SK-N-SH (cell line): ENCODE results near the gene HDAC8. TPM values are rescaled to one million over a fixed set of nuclear protein-coding genes. Genes with fewer than 3 reads are reported as not detected.
"Not testable (repeated sequence)": the region's sequence is repeated elsewhere in the genome, so short reads cannot be mapped to it uniquely, and the experiment has no call there.

ENCODE experiments used
- CTCF ChIA-PET: fragments of 300-600, 350-600 bp; formaldehyde crosslinking; extraction: SDS; loops from one replicate; lab custom pipeline; 2021; lab: Yijun Ruan, JAX
- POLR2A ChIA-PET: fragments of 350-600 bp; sonication (Branson Sonifier 250); formaldehyde crosslinking; extraction: SDS; loops from one replicate; lab custom pipeline; 2020; ENCODE audit warnings: antibody characterized with exemption, inconsistent platforms; lab: Yijun Ruan, JAX
- DNase-seq: peaks from one replicate; pipeline ENCODE4 v3.0.0; 2012
- H2AFZ ChIP-seq: fragments of 200-600 bp; sonication (generic); 2 replicates; pipeline ENCODE4 v1.8.1; 2016; ENCODE audit warnings: antibody characterized with exemption, mild to moderate bottlenecking, low read depth
- H3F3A ChIP-seq: fragments of 200-600 bp; sonication (generic); replicated peaks from 2 replicates; pipeline ENCODE3; 2016; ENCODE audit warnings: antibody characterized with exemption, mild to moderate bottlenecking; ENCODE audit not compliant: insufficient read depth
- H3K27ac ChIP-seq, 2 experiments: fragments of 200-500 bp in 1 of 2; fragments of 200-600 bp in 1 of 2; sonication (Bioruptor generic) in 1 of 2; sonication (generic), shearing (Covaris generic) in 1 of 2; 2 replicates each; pipeline versions ENCODE4 v1.5.1 to v1.6.1; 2014 to 2016; ENCODE audit warnings: low read depth in 2 of 2, inconsistent platforms in 1 of 2, low read length in 1 of 2, mild to moderate bottlenecking in 1 of 2, mixed read lengths in 1 of 2
- H3K27me3 ChIP-seq: fragments of 200-600 bp; sonication (generic), shearing (Covaris generic); 2 replicates; pipeline ENCODE4 v1.6.1; 2016; ENCODE audit warnings: mixed run types; ENCODE audit not compliant: insufficient read depth
- H3K36me3 ChIP-seq, 2 experiments: fragments of 200-500 bp in 1 of 2; fragments of 200-600 bp in 1 of 2; sonication (Bioruptor generic) in 1 of 2; sonication (generic) in 1 of 2; replicated peaks in 1 of 2; 2 replicates each; pipeline versions ENCODE3 to v1.5.1; 2014 to 2016; ENCODE audit warnings: low read length in 1 of 2, mild to moderate bottlenecking in 1 of 2; ENCODE audit not compliant: insufficient read depth in 2 of 2, control insufficient read depth in 1 of 2
- H3K4me1 ChIP-seq, 2 experiments: fragments of 200-500 bp in 1 of 2; fragments of 200-600 bp in 1 of 2; sonication (Bioruptor generic) in 1 of 2; sonication (generic), shearing (Covaris generic) in 1 of 2; 2 replicates each; pipeline versions ENCODE4 v1.5.1 to v1.6.1; 2014 to 2016; ENCODE audit warnings: low read depth in 1 of 2, low read length in 1 of 2, mixed run types in 1 of 2; ENCODE audit not compliant: insufficient read depth in 2 of 2, control insufficient read depth in 1 of 2
- H3K4me2 ChIP-seq: fragments of 200-600 bp; sonication (generic), shearing (Covaris generic); 2 replicates; pipeline ENCODE4 v1.6.1; 2017; ENCODE audit warnings: mixed run types
- H3K4me3 ChIP-seq, 2 experiments: fragments of 200-500 bp in 1 of 2; fragments of 200-600 bp in 1 of 2; sonication (Bioruptor generic) in 1 of 2; sonication (generic), shearing (Covaris generic) in 1 of 2; 2 replicates each; pipeline versions ENCODE4 v1.5.1 to v1.8.1; 2014 to 2016; ENCODE audit warnings: low read depth in 2 of 2, inconsistent platforms in 1 of 2, low read length in 1 of 2, mild to moderate bottlenecking in 1 of 2, mixed read lengths in 1 of 2, moderate library complexity in 1 of 2
- H3K79me2 ChIP-seq: fragments of 200-600 bp; sonication (generic); 2 replicates; pipeline ENCODE4 v1.8.1; 2017; ENCODE audit warnings: mild to moderate bottlenecking; ENCODE audit not compliant: insufficient read depth
- H3K9ac ChIP-seq: fragments of 200-600 bp; sonication (generic); 2 replicates; pipeline ENCODE4 v1.6.1; 2017; ENCODE audit warnings: mixed run types
- H3K9me2 ChIP-seq: fragments of 200-600 bp; sonication (generic); 2 replicates; pipeline ENCODE4 v1.6.1; 2017; ENCODE audit warnings: mixed run types
- H3K9me3 ChIP-seq: fragments of 200-600 bp; sonication (generic); 2 replicates; pipeline ENCODE4 v1.6.1; 2017; ENCODE audit warnings: mixed run types, mild to moderate bottlenecking, moderate library complexity
- H4K20me1 ChIP-seq: fragments of 200-600 bp; sonication (generic); 2 replicates; pipeline ENCODE4 v1.6.1; 2017; ENCODE audit warnings: mild to moderate bottlenecking, mixed run types; ENCODE audit not compliant: insufficient read depth
- EZH2phosphoT487 ChIP-seq: fragments of 200-600 bp; sonication (generic); IDR thresholded peaks from 2 replicates; pipeline ENCODE4 v1.6.1; 2017; ENCODE audit warnings: low read depth, mixed run types, mild to moderate bottlenecking, antibody characterized with exemption, moderate library complexity, borderline replicate concordance
- FOSL2 ChIP-seq: IDR thresholded peaks from 2 replicates; pipeline ENCODE4 v1.4.0; 2012; ENCODE audit warnings: low read depth, mild to moderate bottlenecking, moderate library complexity, borderline replicate concordance
- GATA2 ChIP-seq: sonication (generic); formaldehyde crosslinking; IDR thresholded peaks from 2 replicates; pipeline ENCODE4 v1.5.0; 2020; ENCODE audit warnings: mild to moderate bottlenecking, missing genetic modification reagents
- NRF1 ChIP-seq: IDR thresholded peaks from 2 replicates; pipeline ENCODE4 v1.6.1; 2012; ENCODE audit warnings: low read depth, mild to moderate bottlenecking, low read length
- PBX3 ChIP-seq: IDR thresholded peaks from 2 replicates; pipeline ENCODE4; 2012
- POLR2AphosphoS5 ChIP-seq: IDR thresholded peaks from 2 replicates; pipeline ENCODE4 v1.6.1; 2012; ENCODE audit warnings: low read depth, low read length
- RAD21 ChIP-seq: IDR thresholded peaks from 2 replicates; pipeline ENCODE4 v1.6.1; 2012; ENCODE audit warnings: mild to moderate bottlenecking, low read length
- RFX5 ChIP-seq: IDR thresholded peaks from 2 replicates; pipeline ENCODE4 v1.6.1; 2012; ENCODE audit warnings: mild to moderate bottlenecking, improper control_type of control experiment, low read length
- RXRA ChIP-seq: IDR thresholded peaks from 2 replicates; pipeline ENCODE4 v1.4.0; 2012; ENCODE audit warnings: low read depth, mild to moderate bottlenecking, borderline replicate concordance
- TCF12 ChIP-seq: IDR thresholded peaks from 2 replicates; pipeline ENCODE4 v1.4.0; 2012
- ZBTB33 ChIP-seq: IDR thresholded peaks from 2 replicates; pipeline ENCODE4 v1.4.0; 2012; ENCODE audit warnings: low read depth, borderline replicate concordance
- WGBS: methylation state at CpG from one replicate; pipeline ENCODE4 v1.1.6; 2017; ENCODE audit warnings: low lambda C conversion rate; 5-methylcytosine and 5-hydroxymethylcytosine counted together
- polyA plus RNA-seq, 3 experiments: library from polyadenylated mRNA; depleted of rRNA; stranded (reverse); fragments of >200 nt; gene quantifications; 2 replicates each; pipeline ENCODE4 v1.2.3, GENCODE V29; 2012
- TF ChIP-seq, protein P1 (sequence below): IDR thresholded peaks from 2 replicates; pipeline ENCODE4 v1.6.1; 2012; ENCODE audit warnings: mild to moderate bottlenecking, low read depth, low read length, moderate library complexity

Gene HDAC8
- polyA plus RNA-seq, 1 of the 3 experiments (the other 2 are of a cell fraction), result 30.6 TPM

DNA sequence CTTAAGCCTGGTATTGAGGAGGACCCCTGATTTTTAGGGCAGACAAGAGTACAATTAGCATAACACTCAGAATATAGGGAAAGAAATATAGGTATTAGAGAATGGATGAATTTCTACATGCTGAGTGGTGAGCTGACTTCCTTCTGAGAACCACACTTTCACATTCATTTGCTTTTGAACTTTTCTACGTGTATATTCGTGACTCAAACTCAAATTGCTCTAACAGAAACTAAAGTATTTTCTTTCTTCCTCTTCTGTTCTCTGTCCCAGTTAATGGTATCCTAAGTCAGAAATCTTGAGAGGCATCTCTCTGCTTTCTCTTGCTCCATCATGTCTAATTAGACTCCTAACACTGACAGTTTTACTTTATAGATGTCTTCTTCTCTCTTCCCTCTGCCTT is 163.8 kb downstream of the HDAC8 start (continued):
- TF ChIP-seq, protein P1, sequence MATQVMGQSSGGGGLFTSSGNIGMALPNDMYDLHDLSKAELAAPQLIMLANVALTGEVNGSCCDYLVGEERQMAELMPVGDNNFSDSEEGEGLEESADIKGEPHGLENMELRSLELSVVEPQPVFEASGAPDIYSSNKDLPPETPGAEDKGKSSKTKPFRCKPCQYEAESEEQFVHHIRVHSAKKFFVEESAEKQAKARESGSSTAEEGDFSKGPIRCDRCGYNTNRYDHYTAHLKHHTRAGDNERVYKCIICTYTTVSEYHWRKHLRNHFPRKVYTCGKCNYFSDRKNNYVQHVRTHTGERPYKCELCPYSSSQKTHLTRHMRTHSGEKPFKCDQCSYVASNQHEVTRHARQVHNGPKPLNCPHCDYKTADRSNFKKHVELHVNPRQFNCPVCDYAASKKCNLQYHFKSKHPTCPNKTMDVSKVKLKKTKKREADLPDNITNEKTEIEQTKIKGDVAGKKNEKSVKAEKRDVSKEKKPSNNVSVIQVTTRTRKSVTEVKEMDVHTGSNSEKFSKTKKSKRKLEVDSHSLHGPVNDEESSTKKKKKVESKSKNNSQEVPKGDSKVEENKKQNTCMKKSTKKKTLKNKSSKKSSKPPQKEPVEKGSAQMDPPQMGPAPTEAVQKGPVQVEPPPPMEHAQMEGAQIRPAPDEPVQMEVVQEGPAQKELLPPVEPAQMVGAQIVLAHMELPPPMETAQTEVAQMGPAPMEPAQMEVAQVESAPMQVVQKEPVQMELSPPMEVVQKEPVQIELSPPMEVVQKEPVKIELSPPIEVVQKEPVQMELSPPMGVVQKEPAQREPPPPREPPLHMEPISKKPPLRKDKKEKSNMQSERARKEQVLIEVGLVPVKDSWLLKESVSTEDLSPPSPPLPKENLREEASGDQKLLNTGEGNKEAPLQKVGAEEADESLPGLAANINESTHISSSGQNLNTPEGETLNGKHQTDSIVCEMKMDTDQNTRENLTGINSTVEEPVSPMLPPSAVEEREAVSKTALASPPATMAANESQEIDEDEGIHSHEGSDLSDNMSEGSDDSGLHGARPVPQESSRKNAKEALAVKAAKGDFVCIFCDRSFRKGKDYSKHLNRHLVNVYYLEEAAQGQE, result no peak
- no peak for TF ChIP-seq RAD21
- no peak for TF ChIP-seq TCF12
- no peak for TF ChIP-seq RXRA
- no peak for TF ChIP-seq RFX5
- TF ChIP-seq POLR2AphosphoS5, result no peak
- TF ChIP-seq NRF1, result no peak
- TF ChIP-seq FOSL2, result no peak
- no peak for TF ChIP-seq PBX3
- no peak for TF ChIP-seq ZBTB33
- TF ChIP-seq EZH2phosphoT487, result no peak
- no peak for TF ChIP-seq GATA2 (CRISPR knock-in tag)
- TF ChIP-seq, all 33 proteins: peak for 0

- CTCF ChIA-PET, result interaction anchor here (1.7 kb wide), 1 partner anchor 10 kb away, joined by 3 read pairs; no protein-coding TSS in a partner anchor
- H3F3A ChIP-seq, H4K20me1 ChIP-seq, POLR2A ChIA-PET, H3K9me3 ChIP-seq, H3K79me2 ChIP-seq, H3K27me3 ChIP-seq, H3K4me3 ChIP-seq, H3K27ac ChIP-seq, DNase-seq, H3K9ac ChIP-seq, H3K4me2 ChIP-seq, H3K9me2 ChIP-seq, H3K4me1 ChIP-seq, H2AFZ ChIP-seq: not testable (repeated sequence)
- H3K36me3 ChIP-seq, result peaks cover 0 to 13% of the 10 kb centered on the region in 2 experiments
- 100% methylated on average over 2 of the region's 2 CpGs for WGBS
Measured at GRCh38 chrX:72405136-72405535, 167.5 kb downstream of the HDAC8 start.
